Smooth muscle cell (in vitro differentiated cells): ENCODE measurements around the gene AQP7. TPM values are rescaled to one million over a fixed set of nuclear protein-coding genes. Genes with fewer than 3 reads are reported as not detected.

Source experiments
- DNase-seq: peaks from one replicate; lab custom pipeline; 2025; ENCODE audit not compliant: unreplicated experiment; lab: John Stamatoyannopoulos, UW
- H2AFZ ChIP-seq: fragments of 200-600 bp; sonication (generic); 2 replicates; pipeline ENCODE4 v1.6.0; 2016; ENCODE audit warnings: antibody characterized with exemption, low read depth, mild to moderate bottlenecking
- H3F3A ChIP-seq: fragments of 200-600 bp; sonication (generic); 2 replicates; pipeline ENCODE4 v1.6.0; 2017; ENCODE audit warnings: antibody characterized with exemption, low read depth
- H3K27ac ChIP-seq: fragments of 200-600 bp; sonication (generic); 2 replicates; pipeline ENCODE4 v1.5.1; 2016; ENCODE audit warnings: low read depth, mild to moderate bottlenecking
- H3K27me3 ChIP-seq: fragments of 200-600 bp; sonication (generic); 2 replicates; pipeline ENCODE4 v1.6.1; 2016; ENCODE audit warnings: low read depth, mild to moderate bottlenecking
- H3K36me3 ChIP-seq: fragments of 200-600 bp; sonication (generic); 2 replicates; pipeline ENCODE4 v1.5.1; 2016; ENCODE audit warnings: low read depth
- H3K4me1 ChIP-seq: fragments of 200-600 bp; sonication (generic); 2 replicates; pipeline ENCODE4 v1.5.1; 2016; ENCODE audit warnings: low read depth
- H3K4me2 ChIP-seq: fragments of 200-600 bp; sonication (generic); 2 replicates; pipeline ENCODE4 v1.6.0; 2016; ENCODE audit warnings: mild to moderate bottlenecking
- H3K4me3 ChIP-seq: fragments of 200-600 bp; sonication (generic); 2 replicates; pipeline ENCODE4 v1.5.1; 2016; ENCODE audit warnings: mild to moderate bottlenecking
- H3K79me2 ChIP-seq: fragments of 200-600 bp; sonication (generic); 2 replicates; pipeline ENCODE4 v1.6.0; 2016; ENCODE audit warnings: low read depth, mild to moderate bottlenecking
- H3K9ac ChIP-seq: fragments of 200-600 bp; sonication (generic); 2 replicates; pipeline ENCODE4 v1.6.0; 2016; ENCODE audit warnings: low read depth
- H3K9me3 ChIP-seq: fragments of 200-600 bp; sonication (generic); replicated peaks from 2 replicates; pipeline ENCODE4 v1.5.1; 2016; ENCODE audit warnings: low read depth
- H4K20me1 ChIP-seq: fragments of 200-600 bp; sonication (generic); 2 replicates; pipeline ENCODE4 v1.6.0; 2016; ENCODE audit warnings: low read depth
- WGBS: methylation state at CpG from one replicate; pipeline ENCODE4 v1.1.7; 2016; ENCODE audit warnings: low lambda C conversion rate; 5-methylcytosine and 5-hydroxymethylcytosine counted together
- polyA plus RNA-seq: library from polyadenylated mRNA; unstranded; fragments of >200 nt; fragmentation: Nextera tagmentation; extraction: Ambion mirVana; gene quantifications from 2 replicates; pipeline ENCODE4 v1.2.1, GENCODE V29; 2016
- total RNA-seq: library from RNA; depleted of rRNA; stranded (reverse); fragments of >200 nt; gene quantifications from 2 replicates; pipeline ENCODE4 v1.2.3, GENCODE V29; 2014
- TF ChIP-seq, protein P1 (sequence below): fragments of 200-600 bp; sonication (generic); IDR thresholded peaks from 2 replicates; pipeline ENCODE4 v1.5.1; 2017; ENCODE audit warnings: borderline replicate concordance, mild to moderate bottlenecking, antibody characterized with exemption; ENCODE audit not compliant: insufficient read depth, poor library complexity, severe bottlenecking

AQP7 gene
- total and polyA plus RNA-seq, 2 experiments from 2014 or later = 0.45 to 0.76 TPM

DNA sequence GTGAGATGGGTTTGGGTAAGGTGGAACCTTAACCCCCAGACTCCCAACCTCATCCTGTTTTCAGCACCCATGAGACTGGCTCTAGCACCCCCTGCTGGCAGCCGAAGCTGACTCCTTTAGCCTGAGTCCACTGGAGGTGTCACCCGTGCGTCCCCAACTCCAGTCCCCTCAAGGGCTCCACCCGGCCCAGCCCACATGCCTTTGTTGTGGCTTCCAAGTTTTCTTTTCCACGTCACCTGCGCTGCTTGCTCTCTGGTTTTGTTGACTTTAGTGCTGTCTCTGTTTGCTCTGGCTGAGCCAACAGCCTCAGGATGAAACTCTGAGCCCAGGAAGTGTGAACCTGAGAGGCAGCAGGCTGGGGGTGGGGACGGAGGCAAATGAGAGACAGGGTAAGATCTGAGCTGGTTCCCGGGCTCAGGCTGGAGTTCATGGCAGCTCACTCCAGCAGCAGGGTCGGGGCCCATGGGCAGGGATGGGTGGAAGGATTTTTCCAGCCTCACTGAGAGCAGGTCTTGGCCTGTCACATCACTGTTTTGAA is 13.2 kb upstream of the AQP7 start:
- no peak overlapping the region for H3K4me2 ChIP-seq
- H3K4me1 ChIP-seq = no peaks in the 10 kb centered on the region
- H2AFZ ChIP-seq = peak overlapping the region; percentile 54
- no peaks in the 10 kb centered on the region for H3F3A ChIP-seq
- H3K36me3 ChIP-seq = no peaks in the 10 kb centered on the region
- no peak overlapping the region for H3K4me3 ChIP-seq
- H3K9me3 ChIP-seq = no peaks in the 10 kb centered on the region
- no peak for DNase-seq
- WGBS = 33% methylated on average over 9 of the region's 9 CpGs
- no peaks in the 10 kb centered on the region for H4K20me1 ChIP-seq
- no peaks in the 10 kb centered on the region for H3K27me3 ChIP-seq
- no peaks in the 10 kb centered on the region for H3K79me2 ChIP-seq
- TF ChIP-seq, protein P1, sequence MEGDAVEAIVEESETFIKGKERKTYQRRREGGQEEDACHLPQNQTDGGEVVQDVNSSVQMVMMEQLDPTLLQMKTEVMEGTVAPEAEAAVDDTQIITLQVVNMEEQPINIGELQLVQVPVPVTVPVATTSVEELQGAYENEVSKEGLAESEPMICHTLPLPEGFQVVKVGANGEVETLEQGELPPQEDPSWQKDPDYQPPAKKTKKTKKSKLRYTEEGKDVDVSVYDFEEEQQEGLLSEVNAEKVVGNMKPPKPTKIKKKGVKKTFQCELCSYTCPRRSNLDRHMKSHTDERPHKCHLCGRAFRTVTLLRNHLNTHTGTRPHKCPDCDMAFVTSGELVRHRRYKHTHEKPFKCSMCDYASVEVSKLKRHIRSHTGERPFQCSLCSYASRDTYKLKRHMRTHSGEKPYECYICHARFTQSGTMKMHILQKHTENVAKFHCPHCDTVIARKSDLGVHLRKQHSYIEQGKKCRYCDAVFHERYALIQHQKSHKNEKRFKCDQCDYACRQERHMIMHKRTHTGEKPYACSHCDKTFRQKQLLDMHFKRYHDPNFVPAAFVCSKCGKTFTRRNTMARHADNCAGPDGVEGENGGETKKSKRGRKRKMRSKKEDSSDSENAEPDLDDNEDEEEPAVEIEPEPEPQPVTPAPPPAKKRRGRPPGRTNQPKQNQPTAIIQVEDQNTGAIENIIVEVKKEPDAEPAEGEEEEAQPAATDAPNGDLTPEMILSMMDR = peak; percentile 63
- H3K9ac ChIP-seq = no peak overlapping the region
- no peak overlapping the region for H3K27ac ChIP-seq

DNA sequence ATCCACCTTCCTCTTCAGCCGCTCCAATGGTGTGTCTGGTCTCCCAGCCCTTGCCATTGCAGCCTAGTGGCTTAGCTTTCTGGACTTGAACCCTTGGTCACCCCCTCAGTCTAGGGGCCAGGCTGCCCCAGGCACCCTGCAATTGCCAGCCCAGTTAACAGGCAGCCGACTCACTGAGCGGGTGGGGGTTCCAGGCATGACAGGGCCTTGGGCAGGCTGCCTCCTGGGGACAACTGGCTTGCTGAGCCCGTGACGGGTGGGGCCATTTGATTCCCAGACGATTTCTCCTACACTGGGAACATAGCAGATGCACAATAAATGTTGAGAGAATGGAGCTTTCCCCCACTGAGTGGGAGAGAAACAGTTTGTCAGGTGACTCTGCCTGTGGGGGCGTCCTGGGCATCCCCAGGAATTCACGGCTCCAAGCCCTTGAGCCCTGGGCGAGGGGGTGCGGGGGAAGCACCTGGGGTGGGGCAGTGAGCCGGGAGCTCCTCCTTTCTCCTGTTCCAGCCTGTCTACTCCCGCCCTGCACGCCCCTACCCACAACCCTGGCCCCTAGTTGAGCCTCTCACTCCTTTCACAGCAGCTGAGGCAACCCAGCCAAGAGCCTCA is 12.6 kb upstream of the AQP7 start:
- no peak for DNase-seq
- Histone ChIP-seq H4K20me1 (no peaks in the 10 kb centered on the region), H3K4me3 (no peak overlapping the region), H3K36me3 (no peaks in the 10 kb centered on the region), H3K27me3 (no peaks in the 10 kb centered on the region), H3K9ac (no peak overlapping the region), H3K79me2 (no peaks in the 10 kb centered on the region), H3K4me1 (no peaks in the 10 kb centered on the region), H3K9me3 (no peaks in the 10 kb centered on the region), H3F3A (no peaks in the 10 kb centered on the region), H3K27ac (no peak overlapping the region), H3K4me2 (no peak overlapping the region), H2AFZ (no peak overlapping the region)
- 80% methylated on average over 11 of the region's 13 CpGs for WGBS
- TF ChIP-seq, protein P1 = no peak

DNA sequence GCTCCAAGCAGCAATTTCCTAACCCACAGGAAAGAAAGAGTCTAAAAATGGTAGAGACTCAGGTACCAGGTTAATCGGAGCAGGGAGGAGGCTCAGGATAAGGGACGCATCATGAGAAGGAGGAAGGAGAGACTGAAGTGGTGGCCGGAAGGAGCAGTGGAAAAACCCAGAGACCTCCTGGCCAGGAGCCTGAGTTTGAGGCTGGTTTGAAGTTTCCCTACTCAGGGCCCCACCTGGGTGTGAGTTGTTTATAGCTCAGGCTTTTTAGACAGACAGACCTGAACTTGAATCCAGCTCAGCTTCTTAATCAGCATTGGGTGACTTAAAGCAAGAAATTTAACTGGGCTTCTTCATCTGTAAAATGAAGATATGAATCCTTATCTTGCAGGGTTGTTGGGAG is 11.9 kb upstream of the AQP7 start:
- peak overlapping the region; percentile 45 for H2AFZ ChIP-seq

More for the DNA sequence above, 11.9 kb upstream of the AQP7 start:
- no peak for DNase-seq
- no peaks in the 10 kb centered on the region for H4K20me1 ChIP-seq
- H3K36me3 ChIP-seq = no peaks in the 10 kb centered on the region
- H3F3A ChIP-seq = no peaks in the 10 kb centered on the region
- H3K9ac ChIP-seq = no peak overlapping the region
- H3K27me3 ChIP-seq = no peaks in the 10 kb centered on the region
- TF ChIP-seq, protein P1 = no peak
- no peak overlapping the region for H3K4me2 ChIP-seq
- no peaks in the 10 kb centered on the region for H3K9me3 ChIP-seq
- H3K27ac ChIP-seq = no peak overlapping the region
- no peaks in the 10 kb centered on the region for H3K79me2 ChIP-seq
- H3K4me1 ChIP-seq = no peaks in the 10 kb centered on the region
- H3K4me3 ChIP-seq = no peak overlapping the region
- 88% methylated on average over 3 of the region's 3 CpGs for WGBS
